ENCODE results near the gene JMJD4.

Gene JMJD4

GRCh38 chr1:227754958-227755357, 19.9 kb upstream of the JMJD4 start:
- in situ Hi-C loops (cut with MboI; ENCODE audit: low sequenced_read_pairs): loop anchor here (25.0 kb wide), 1 partner anchor 207 kb away; no protein-coding TSS in a partner anchor

- in situ Hi-C loops (cut with MboI; ENCODE audit: low sequenced_read_pairs): loop anchor here (25.0 kb wide), 1 partner anchor 208 kb away; no protein-coding TSS in a partner anchor
Measured at GRCh38 chr1:227753999-227754711, 19.1 kb upstream of the JMJD4 start.

- in situ Hi-C loops (cut with MboI; ENCODE audit: low sequenced_read_pairs): loop anchor here (25.0 kb wide), 1 partner anchor 212 kb away; no protein-coding TSS in a partner anchor
Measured at GRCh38 chr1:227749916-227750710, 15.0 kb upstream of the JMJD4 start.

- in situ Hi-C loops (cut with MboI; ENCODE audit: low sequenced_read_pairs): no loop called here
Measured at GRCh38 chr1:227749225-227749624, 14.1 kb upstream of the JMJD4 start.

GRCh38 chr1:227748496-227749182, 13.5 kb upstream of the JMJD4 start:
- in situ Hi-C loops (cut with MboI; ENCODE audit: low sequenced_read_pairs): no loop called here

GRCh38 chr1:227747948-227748495, 12.9 kb upstream of the JMJD4 start:
- in situ Hi-C loops (cut with MboI; ENCODE audit: low sequenced_read_pairs): no loop called here

- in situ Hi-C loops (cut with MboI; ENCODE audit: low sequenced_read_pairs): no loop called here
Measured at GRCh38 chr1:227747382-227747781, 12.3 kb upstream of the JMJD4 start.

- in situ Hi-C loops (cut with MboI; ENCODE audit: low sequenced_read_pairs): no loop called here
Measured at GRCh38 chr1:227746676-227747075, 11.6 kb upstream of the JMJD4 start.

GRCh38 chr1:227745568-227746265, 10.6 kb upstream of the JMJD4 start:
- in situ Hi-C loops (cut with MboI; ENCODE audit: low sequenced_read_pairs): no loop called here

- in situ Hi-C loops (cut with MboI; ENCODE audit: low sequenced_read_pairs): no loop called here
Measured at GRCh38 chr1:227744668-227745067, 9.6 kb upstream of the JMJD4 start.

GRCh38 chr1:227742738-227743715, 7.9 kb upstream of the JMJD4 start:
- in situ Hi-C loops (cut with MboI; ENCODE audit: low sequenced_read_pairs): no loop called here

GRCh38 chr1:227741166-227741870, 6.2 kb upstream of the JMJD4 start:
- in situ Hi-C loops (cut with MboI; ENCODE audit: low sequenced_read_pairs): no loop called here

GRCh38 chr1:227740401-227740960, 5.4 kb upstream of the JMJD4 start:
- in situ Hi-C loops (cut with MboI; ENCODE audit: low sequenced_read_pairs): no loop called here

- in situ Hi-C loops (cut with MboI; ENCODE audit: low sequenced_read_pairs): no loop called here
Measured at GRCh38 chr1:227739636-227740035, 4.5 kb upstream of the JMJD4 start.

GRCh38 chr1:227738820-227739219, 3.7 kb upstream of the JMJD4 start:
- in situ Hi-C loops (cut with MboI; ENCODE audit: low sequenced_read_pairs): no loop called here

- in situ Hi-C loops (cut with MboI; ENCODE audit: low sequenced_read_pairs): no loop called here
Measured at GRCh38 chr1:227736814-227737432, 1.8 kb upstream of the JMJD4 start.

- in situ Hi-C loops (cut with MboI; ENCODE audit: low sequenced_read_pairs): no loop called here
Measured at GRCh38 chr1:227735539-227736285, 610 bp upstream of the JMJD4 start.

- in situ Hi-C loops (cut with MboI; ENCODE audit: low sequenced_read_pairs): no loop called here
Measured at GRCh38 chr1:227734546-227734855, 601 bp downstream of the JMJD4 start.

Measured in HL-60/S4 treated with retinoic acid at 250 ng/mL for 4 days and 3 days (cell line).